ENCODE measurements around the gene NDUFS7. TPM values are rescaled to one million over a fixed set of nuclear protein-coding genes. Genes with fewer than 3 reads are reported as not detected.

The NDUFS7 gene
- total RNA-seq, 1 experiment from 2014 or later: 98.1 TPM

Other genes with a start within 250 kb of the NDUFS7 start
- 7.9 and 17.1 TPM in 2 replicates for gene SBNO2, start 209.6 kb upstream of the NDUFS7 start, total RNA-seq (2014; rRNA removed; shearing (Covaris generic); ENCODE audit: low replicate concordance)
- 40.3 and 102 TPM in 2 replicates for gene STK11, start 178.1 kb upstream of the NDUFS7 start, total RNA-seq (2014; rRNA removed; shearing (Covaris generic); ENCODE audit: low replicate concordance)
- gene CBARP, start 145.9 kb upstream of the NDUFS7 start, total RNA-seq (2014; rRNA removed; shearing (Covaris generic); ENCODE audit: low replicate concordance): 1.6 and 4.1 TPM in 2 replicates
- 64.3 and 110 TPM in 2 replicates for gene ATP5F1D, start 142.2 kb upstream of the NDUFS7 start, total RNA-seq (2014; rRNA removed; shearing (Covaris generic); ENCODE audit: low replicate concordance)
- gene MIDN, start 135.3 kb upstream of the NDUFS7 start, total RNA-seq (2014; rRNA removed; shearing (Covaris generic); ENCODE audit: low replicate concordance): 21.4 and 40.5 TPM in 2 replicates
- gene CIRBP, start 114.6 kb upstream of the NDUFS7 start, total RNA-seq (2014; rRNA removed; shearing (Covaris generic); ENCODE audit: low replicate concordance): 141 and 291 TPM in 2 replicates
- 32.7 and 68.1 TPM in 2 replicates for gene FAM174C, start 108.4 kb upstream of the NDUFS7 start, total RNA-seq (2014; rRNA removed; shearing (Covaris generic); ENCODE audit: low replicate concordance)
- gene EFNA2, start 98.0 kb upstream of the NDUFS7 start, total RNA-seq (2014; rRNA removed; shearing (Covaris generic); ENCODE audit: low replicate concordance): not detected in 2 replicates
- 63.7 and 144 TPM in 2 replicates for gene GAMT, start 17.6 kb downstream of the NDUFS7 start, total RNA-seq (2014; rRNA removed; shearing (Covaris generic); ENCODE audit: low replicate concordance)
- gene DAZAP1, start 23.7 kb downstream of the NDUFS7 start, total RNA-seq (2014; rRNA removed; shearing (Covaris generic); ENCODE audit: low replicate concordance): 110 and 244 TPM in 2 replicates
- gene RPS15, start 54.5 kb downstream of the NDUFS7 start, total RNA-seq (2014; rRNA removed; shearing (Covaris generic); ENCODE audit: low replicate concordance): 2,088 and 3,414 TPM in 2 replicates
- gene APC2, start 66.2 kb downstream of the NDUFS7 start, total RNA-seq (2014; rRNA removed; shearing (Covaris generic); ENCODE audit: low replicate concordance): 1.1 and 2.8 TPM in 2 replicates
- 26.4 and 62.2 TPM in 2 replicates for gene C19orf25, start 95.3 kb downstream of the NDUFS7 start, total RNA-seq (2014; rRNA removed; shearing (Covaris generic); ENCODE audit: low replicate concordance)
- gene PCSK4, start 106.4 kb downstream of the NDUFS7 start, total RNA-seq (2014; rRNA removed; shearing (Covaris generic); ENCODE audit: low replicate concordance): 2.0 and 5.0 TPM in 2 replicates
- 1.3 and 1.5 TPM in 2 replicates for gene REEP6, start 107.3 kb downstream of the NDUFS7 start, total RNA-seq (2014; rRNA removed; shearing (Covaris generic); ENCODE audit: low replicate concordance)
- 0.94 and 2.6 TPM in 2 replicates for gene ADAMTSL5, start 129.1 kb downstream of the NDUFS7 start, total RNA-seq (2014; rRNA removed; shearing (Covaris generic); ENCODE audit: low replicate concordance)
- gene PLK5, start 140.2 kb downstream of the NDUFS7 start, total RNA-seq (2014; rRNA removed; shearing (Covaris generic); ENCODE audit: low replicate concordance): not detected in 2 replicates
- 5.6 and 13.5 TPM in 2 replicates for gene MEX3D, start 184.4 kb downstream of the NDUFS7 start, total RNA-seq (2014; rRNA removed; shearing (Covaris generic); ENCODE audit: low replicate concordance)
- 42.2 and 124 TPM in 2 replicates for gene MBD3, start 209.0 kb downstream of the NDUFS7 start, total RNA-seq (2014; rRNA removed; shearing (Covaris generic); ENCODE audit: low replicate concordance)
- gene UQCR11, start 221.6 kb downstream of the NDUFS7 start, total RNA-seq (2014; rRNA removed; shearing (Covaris generic); ENCODE audit: low replicate concordance): 106 and 170 TPM in 2 replicates

Data from Karpas-422 (cell line).